A549 treated with AZD2906 at 1 μM for 4 hours (cell line): ENCODE results near the gene PTPMT1. TPM values are rescaled to one million over a fixed set of nuclear protein-coding genes. Genes with fewer than 3 reads are reported as not detected.

Experiments
- total RNA-seq: library from RNA; stranded (reverse); fragments of 200-300 nt; extraction: Qiagen RNA extraction; gene quantifications from 5 replicates; pipeline ENCODE4 v1.2.3, GENCODE V29; 2022

Gene PTPMT1, protein sequence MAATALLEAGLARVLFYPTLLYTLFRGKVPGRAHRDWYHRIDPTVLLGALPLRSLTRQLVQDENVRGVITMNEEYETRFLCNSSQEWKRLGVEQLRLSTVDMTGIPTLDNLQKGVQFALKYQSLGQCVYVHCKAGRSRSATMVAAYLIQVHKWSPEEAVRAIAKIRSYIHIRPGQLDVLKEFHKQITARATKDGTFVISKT
- total RNA-seq = 57.7 to 79.7 TPM (median 75.1 TPM) in 5 replicates

DNA sequence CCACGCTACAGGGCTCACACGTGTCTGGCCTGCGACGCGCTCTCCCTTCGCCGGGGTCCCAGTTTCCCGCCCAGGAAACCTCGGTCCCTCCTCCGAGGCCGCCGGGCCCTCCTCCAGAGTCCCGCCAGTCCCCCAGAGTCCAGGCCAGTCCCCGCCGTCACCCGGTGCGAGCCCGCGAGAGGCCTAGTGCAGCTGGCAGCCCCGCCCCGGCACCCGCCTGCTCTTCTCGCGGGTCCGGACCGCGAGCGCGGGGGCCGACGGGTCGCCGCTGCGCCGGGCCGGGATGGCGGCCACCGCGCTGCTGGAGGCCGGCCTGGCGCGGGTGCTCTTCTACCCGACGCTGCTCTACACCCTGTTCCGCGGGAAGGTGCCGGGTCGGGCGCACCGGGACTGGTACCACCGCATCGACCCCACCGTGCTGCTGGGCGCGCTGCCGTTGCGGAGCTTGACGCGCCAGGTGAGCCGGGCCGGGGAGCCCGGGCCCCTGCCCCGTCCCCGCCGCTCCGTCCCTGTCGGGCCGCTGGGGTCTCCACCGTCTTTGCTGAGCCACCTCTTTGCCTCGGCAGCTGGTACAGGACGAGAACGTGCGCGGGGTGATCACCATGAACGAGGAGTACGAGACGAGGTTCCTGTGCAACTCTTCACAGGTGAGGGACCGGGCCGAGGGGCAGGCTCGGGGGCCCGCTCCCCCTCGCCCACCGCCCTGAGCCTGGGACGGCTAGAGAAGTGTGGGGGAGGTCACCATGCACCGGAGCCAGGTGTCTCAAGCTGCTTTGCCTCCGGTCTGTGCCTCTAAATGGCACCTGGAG lies at the start of gene PTPMT1:
Gene PTPMT1 (plus strand): TSS at position 260 of the 809 bp plus-strand sequence. CDS start 24 bp downstream, at position 284.

DNA sequence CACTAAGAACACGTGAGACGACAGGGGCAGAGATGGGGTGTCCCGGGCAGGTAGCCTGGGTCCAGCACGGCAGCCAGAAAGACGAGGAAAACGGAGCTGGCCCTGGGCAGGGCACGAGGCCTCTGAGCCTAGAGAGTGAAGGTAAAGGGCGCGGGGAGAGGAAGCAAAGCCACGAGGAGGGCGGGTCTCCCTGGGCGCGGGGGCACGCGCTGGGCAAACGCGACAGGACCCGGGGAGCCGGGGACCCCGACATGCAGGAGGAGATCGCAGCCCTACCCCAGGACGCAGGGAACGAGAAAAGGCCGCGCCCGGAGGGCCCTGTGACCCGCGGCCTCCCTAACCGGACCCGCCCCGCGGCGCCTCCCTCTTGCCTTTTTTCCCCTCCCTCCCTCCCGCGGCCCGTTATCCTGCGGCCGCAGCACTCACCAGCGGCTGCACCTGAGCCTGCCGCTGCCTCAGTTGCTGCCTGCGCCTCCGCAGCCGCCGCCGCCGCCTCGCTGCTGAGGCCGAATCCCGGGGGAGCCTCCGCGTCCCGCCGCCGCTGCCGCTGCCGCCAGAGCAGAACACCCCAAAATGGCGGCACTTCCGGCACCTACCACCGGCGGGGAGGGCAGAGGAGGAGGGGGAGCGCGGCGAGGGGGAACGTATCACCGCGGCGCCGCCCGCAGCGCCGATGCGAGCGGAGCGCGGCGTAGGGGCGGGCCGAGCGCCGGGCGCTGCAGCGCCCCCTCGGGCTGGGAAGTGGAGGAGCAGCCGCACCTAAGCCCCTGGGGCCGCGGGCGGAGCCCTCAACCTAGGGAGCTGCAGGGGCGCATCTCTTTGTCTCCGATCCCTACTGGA lies 12.6 kb upstream of the PTPMT1 start, which contains the start of gene CELF1:
Gene CELF1 (minus strand): TSS at position 567 of the 840 bp plus-strand sequence. CDS start 53,609 bp downstream, outside the sequence.

DNA sequence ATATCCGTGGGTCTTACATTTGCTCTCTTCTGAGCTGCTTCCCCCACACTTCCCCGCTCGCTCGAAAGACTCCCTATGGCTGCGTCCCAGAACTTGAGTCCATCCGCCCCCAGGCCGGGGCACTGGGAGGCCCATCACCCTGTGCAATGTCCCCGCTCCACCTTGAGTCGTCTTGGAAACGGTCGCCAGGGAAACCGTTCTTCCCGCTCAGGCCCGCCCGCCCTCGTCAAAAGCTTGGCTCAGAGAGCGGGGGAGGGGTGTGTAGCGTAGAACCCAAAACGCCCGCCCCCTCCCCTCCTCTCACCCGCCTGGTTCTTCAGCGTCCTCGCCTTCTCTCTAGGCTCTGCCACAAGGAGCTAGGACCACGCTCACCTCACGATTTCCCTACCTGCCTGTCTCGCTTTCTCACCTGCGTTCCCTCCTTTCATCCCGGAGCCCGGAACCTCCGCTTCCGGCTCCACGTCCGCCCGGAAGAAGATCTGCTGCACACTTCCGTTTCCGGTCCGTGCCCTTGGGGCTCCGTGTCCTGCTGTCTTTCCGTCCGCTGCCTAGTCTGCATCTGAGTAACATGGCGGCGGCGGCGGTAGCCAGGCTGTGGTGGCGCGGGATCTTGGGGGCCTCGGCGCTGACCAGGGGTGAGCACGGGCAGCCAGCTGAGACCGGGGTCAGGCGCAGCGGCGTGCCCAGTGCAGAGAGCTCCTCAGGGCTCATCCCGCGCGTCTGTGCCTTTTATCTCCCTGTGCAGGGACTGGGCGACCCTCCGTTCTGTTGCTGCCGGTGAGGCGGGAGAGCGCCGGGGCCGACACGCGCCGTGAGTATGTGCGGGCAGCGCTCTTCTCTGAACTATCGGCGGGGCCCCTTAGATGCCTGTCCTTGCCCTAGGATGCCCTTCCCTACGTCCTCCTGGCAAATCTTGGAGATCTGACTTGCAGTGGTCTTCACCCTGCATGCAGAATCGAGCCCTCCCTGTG lies 13.4 kb downstream of the PTPMT1 start, which contains the start of the genes KBTBD4 and NDUFS3:
Gene KBTBD4 (minus strand): TSS at position 447 of the 971 bp plus-strand sequence. CDS start 19 bp downstream, at position 428.
Gene NDUFS3 (plus strand): TSS at position 551 of the 971 bp plus-strand sequence. CDS start 18 bp downstream, at position 569.

DNA sequence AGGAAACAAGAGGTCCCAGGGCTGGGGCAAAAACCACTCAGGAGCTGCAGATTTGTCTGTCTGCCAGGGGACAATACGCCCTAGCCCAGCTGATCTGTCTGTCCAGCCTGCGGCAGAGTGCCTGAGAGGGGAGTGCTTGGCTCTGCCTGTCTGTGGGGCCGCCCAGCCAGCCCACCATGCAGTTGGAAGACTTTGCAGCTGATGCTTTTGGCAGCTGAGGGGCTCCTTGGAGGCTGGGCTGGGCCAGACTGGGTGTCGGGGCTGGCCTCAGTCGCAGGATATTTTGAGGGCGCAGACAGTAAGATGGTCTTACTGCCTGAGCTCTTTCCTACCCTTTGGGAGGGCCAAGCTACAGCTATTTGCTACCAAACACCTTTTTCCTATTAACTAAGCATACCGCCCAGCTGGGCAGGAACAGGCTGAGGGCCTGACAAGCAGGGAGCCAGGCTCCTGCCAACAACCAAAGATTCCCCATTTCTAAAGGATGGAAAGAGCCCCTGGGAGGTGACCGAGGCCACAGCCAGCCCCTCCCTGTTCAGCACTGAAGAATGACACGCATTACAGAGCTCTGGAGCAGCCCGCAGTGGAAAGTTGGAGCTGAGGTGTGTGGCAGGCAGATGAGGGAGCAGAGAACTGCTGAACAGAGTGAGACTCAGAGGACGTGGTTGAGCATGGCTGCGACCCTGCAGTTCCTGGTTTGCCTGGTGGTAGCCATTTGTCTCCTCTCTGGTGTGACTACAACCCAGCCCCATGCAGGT lies 20.9 kb downstream of the PTPMT1 start, which contains the start of gene FAM180B:
Gene FAM180B (plus strand): TSS at position 581 of the 758 bp plus-strand sequence. CDS start 91 bp downstream, at position 672.

DNA sequence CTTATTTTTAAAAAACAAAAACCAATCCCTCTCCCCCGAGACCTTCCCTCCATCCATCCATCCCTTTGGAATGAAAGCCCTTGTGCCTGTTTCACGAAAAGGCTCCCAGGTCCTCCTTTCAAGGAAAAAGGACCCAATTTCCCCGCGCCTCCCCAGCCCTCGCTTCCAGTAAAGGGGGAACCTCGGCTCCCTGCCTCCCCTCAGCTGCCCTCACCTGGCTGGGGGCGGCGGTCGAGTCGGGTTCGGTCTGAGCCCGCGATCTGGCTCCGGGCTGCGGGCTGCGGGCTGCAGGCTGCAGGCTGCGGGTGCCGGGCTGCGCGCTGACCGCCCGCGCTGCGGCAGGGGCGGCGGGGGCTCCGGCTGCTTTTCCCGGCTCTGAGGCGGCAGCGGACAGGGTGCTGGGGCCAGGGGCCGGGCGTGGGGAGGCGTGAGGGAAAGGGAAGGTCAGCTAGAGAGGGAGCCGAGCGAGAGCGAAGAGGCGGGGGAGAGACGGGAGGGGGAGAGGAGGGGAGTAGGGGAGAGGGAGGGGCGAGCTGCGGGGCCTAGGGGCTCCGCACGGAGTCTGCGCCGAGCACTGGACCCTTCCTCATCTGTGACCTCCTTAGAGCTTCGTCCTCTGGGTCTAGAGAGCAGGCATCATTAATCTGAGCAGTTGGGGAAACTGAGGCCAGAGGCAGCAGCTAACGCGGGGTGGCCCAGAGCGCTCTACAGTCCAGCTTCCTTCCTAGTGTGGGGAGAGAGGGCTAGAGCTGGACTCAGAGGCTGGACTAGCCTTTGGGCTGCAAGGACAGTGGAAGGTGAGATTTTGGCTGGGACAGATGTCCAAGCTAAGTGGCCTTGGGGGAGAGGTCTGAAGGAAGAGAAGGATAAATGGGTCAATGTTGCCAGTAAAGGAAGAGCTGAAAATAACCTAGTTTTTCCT lies 28.8 kb downstream of the PTPMT1 start, which contains the start of gene C1QTNF4:
Gene C1QTNF4 (minus strand): TSS at position 478 of the 922 bp plus-strand sequence. CDS start 3,601 bp downstream, outside the sequence.

Other genes with a start within 250 kb of the PTPMT1 start
- 0.05 to 0.10 TPM (median 0.07 TPM) in 5 replicates for gene MYBPC3, start 212.9 kb upstream of the PTPMT1 start, total RNA-seq
- gene SPI1, start 187.1 kb upstream of the PTPMT1 start, total RNA-seq = 0.10 TPM in 1 of 5 replicates, not detected in the others
- gene SLC39A13, start 157.0 kb upstream of the PTPMT1 start, total RNA-seq = 49.1 to 60.5 TPM (median 54.0 TPM) in 5 replicates
- gene PSMC3, start 139.2 kb upstream of the PTPMT1 start, total RNA-seq = 184 to 254 TPM (median 192 TPM) in 5 replicates
- gene RAPSN, start 116.5 kb upstream of the PTPMT1 start, total RNA-seq = 0.03 to 0.33 TPM (median 0.12 TPM) in 5 replicates
- gene CELF1, start 12.5 kb upstream of the PTPMT1 start, total RNA-seq = 41.9 to 48.7 TPM (median 45.3 TPM) in 5 replicates
- 18.0 to 19.8 TPM (median 18.7 TPM) in 5 replicates for gene KBTBD4, start 13.4 kb downstream of the PTPMT1 start, total RNA-seq
- 98.9 to 137 TPM (median 133 TPM) in 5 replicates for gene NDUFS3, start 13.5 kb downstream of the PTPMT1 start, total RNA-seq
- 0.05 to 0.07 TPM in 2 of 5 replicates, not detected in the others for gene FAM180B, start 21.1 kb downstream of the PTPMT1 start, total RNA-seq
- 0.06 to 0.16 TPM (median 0.09 TPM) in 3 of 5 replicates, not detected in the others for gene C1QTNF4, start 28.8 kb downstream of the PTPMT1 start, total RNA-seq
- gene MTCH2, start 77.0 kb downstream of the PTPMT1 start, total RNA-seq = 123 to 153 TPM (median 136 TPM) in 5 replicates
- gene AGBL2, start 149.8 kb downstream of the PTPMT1 start, total RNA-seq = 0.80 to 1.4 TPM (median 1.0 TPM) in 5 replicates
- gene FNBP4, start 201.7 kb downstream of the PTPMT1 start, total RNA-seq = 42.7 to 57.9 TPM (median 46.9 TPM) in 5 replicates